ENCODE data around the gene KRTAP10-3. TPM values are rescaled to one million over a fixed set of nuclear protein-coding genes. Genes with fewer than 3 reads are reported as not detected.

Gene KRTAP10-3
- total RNA-seq, 2 donors from 2014 or later: not detected

- DNase-seq: no peak
- TF ChIP-seq CTCF (IDR thresholded peaks at IDR 0.05) (no peak), POLR2A (IDR thresholded peaks at IDR 0.05) (no peak)
- no peak overlapping the region for H3K27ac ChIP-seq
- H3K4me1 ChIP-seq: no peaks in the 10 kb centered on the region
- no peaks in the 10 kb centered on the region for H3K36me3 ChIP-seq (replicated peaks in 1 of 2; ENCODE audit: insufficient read depth in 1 of 2, low read depth in 2 of 2)
- no peak for ATAC-seq
- WGBS, 2 donors: 78 to 83% methylated on average over 10 of the region's 10 CpGs
- H3K4me3 ChIP-seq: no peak overlapping the region
- H3K9me3 ChIP-seq: no peaks in the 10 kb centered on the region
- intact Hi-C loops (cut with DNase I): loop anchor here (10.0 kb wide), 1 partner anchor 288 kb away; the partner anchor contains the start of gene UBE2G2
- H3K27me3 ChIP-seq: no peaks in the 10 kb centered on the region
Measured at GRCh38 chr21:44516828-44517174, 41.8 kb downstream of the KRTAP10-3 start.

GRCh38 chr21:44516342-44516741 lies 42.3 kb downstream of the KRTAP10-3 start:
- TF ChIP-seq CTCF (IDR thresholded peaks at IDR 0.05) (no peak), POLR2A (IDR thresholded peaks at IDR 0.05) (no peak)
- H3K9me3 ChIP-seq: no peaks in the 10 kb centered on the region
- DNase-seq (no peak), ATAC-seq (no peak)
- intact Hi-C loops (cut with DNase I): loop anchor here (10.0 kb wide), 1 partner anchor 288 kb away; the partner anchor contains the start of gene UBE2G2
- H3K4me3 ChIP-seq: no peak overlapping the region
- no peaks in the 10 kb centered on the region for H3K27me3 ChIP-seq
- H3K36me3 ChIP-seq (replicated peaks in 1 of 2; ENCODE audit: insufficient read depth in 1 of 2, low read depth in 2 of 2): no peaks in the 10 kb centered on the region
- no peaks in the 10 kb centered on the region for H3K4me1 ChIP-seq
- no peak overlapping the region for H3K27ac ChIP-seq
- 76% methylated on average over 13 of the region's 13 CpGs; no CpG with 5 or more reads in 1 of the 2 donors for WGBS, 2 donors

GRCh38 chr21:44515359-44516165 lies 43.0 kb downstream of the KRTAP10-3 start:
- DNase-seq (no peak), ATAC-seq (no peak)
- WGBS, 2 donors: 80% methylated on average over 17 to 32 of the region's 32 CpGs
- intact Hi-C loops (cut with DNase I): loop anchor here (10.0 kb wide), 1 partner anchor 289 kb away; the partner anchor contains the start of gene UBE2G2
- Histone ChIP-seq H3K4me1 (peaks cover 4% of the 10 kb centered on the region), H3K27ac (no peak overlapping the region), H3K9me3 (no peaks in the 10 kb centered on the region), H3K36me3 (replicated peaks in 1 of 2; ENCODE audit: insufficient read depth in 1 of 2, low read depth in 2 of 2) (no peaks in the 10 kb centered on the region), H3K27me3 (no peaks in the 10 kb centered on the region), H3K4me3 (no peak overlapping the region)
- TF ChIP-seq CTCF (IDR thresholded peaks at IDR 0.05): no peak
- no peak for TF ChIP-seq POLR2A (IDR thresholded peaks at IDR 0.05)

GRCh38 chr21:44514746-44515358 lies 43.7 kb downstream of the KRTAP10-3 start:
- no peak for DNase-seq
- Histone ChIP-seq H3K36me3 (replicated peaks in 1 of 2; ENCODE audit: insufficient read depth in 1 of 2, low read depth in 2 of 2) (no peaks in the 10 kb centered on the region), H3K4me3 (no peak overlapping the region), H3K27ac (no peak overlapping the region), H3K9me3 (no peaks in the 10 kb centered on the region), H3K4me1 (peaks cover 11% of the 10 kb centered on the region), H3K27me3 (no peaks in the 10 kb centered on the region)
- 66 to 72% methylated on average over 10 to 11 of the region's 11 CpGs for WGBS, 2 donors
- ATAC-seq: no peak
- intact Hi-C loops (cut with DNase I): loop anchor here (10.0 kb wide), 1 partner anchor 290 kb away; the partner anchor contains the start of gene UBE2G2
- no peak for TF ChIP-seq POLR2A (IDR thresholded peaks at IDR 0.05)
- TF ChIP-seq CTCF (IDR thresholded peaks at IDR 0.05): no peak

All from body of pancreas (tissue), 4 donors.